ENCODE measurements around the gene SNPH.

Gene SNPH

DNA sequence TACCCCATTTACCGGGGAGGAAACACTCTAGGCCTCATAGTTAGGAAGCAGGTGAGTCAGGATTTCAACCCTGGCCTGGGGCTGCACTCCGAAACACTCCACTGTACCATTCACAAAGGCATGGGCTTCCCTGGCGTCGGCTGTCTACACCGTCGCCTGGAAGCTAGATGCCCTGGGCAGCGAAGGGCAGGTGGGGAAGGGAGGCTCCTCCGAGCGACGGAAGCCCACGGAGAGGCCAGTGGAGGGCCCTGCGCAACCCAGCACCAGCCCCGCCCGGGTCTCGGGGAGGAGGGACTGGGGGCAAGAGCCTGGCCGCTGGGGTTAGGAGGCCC is 46.8 kb downstream of the SNPH start:
- no peak for TF ChIP-seq EZH2phosphoT487 (IDR thresholded peaks at IDR 0.05; ENCODE audit: borderline replicate concordance)
- TF ChIP-seq, protein P1, sequence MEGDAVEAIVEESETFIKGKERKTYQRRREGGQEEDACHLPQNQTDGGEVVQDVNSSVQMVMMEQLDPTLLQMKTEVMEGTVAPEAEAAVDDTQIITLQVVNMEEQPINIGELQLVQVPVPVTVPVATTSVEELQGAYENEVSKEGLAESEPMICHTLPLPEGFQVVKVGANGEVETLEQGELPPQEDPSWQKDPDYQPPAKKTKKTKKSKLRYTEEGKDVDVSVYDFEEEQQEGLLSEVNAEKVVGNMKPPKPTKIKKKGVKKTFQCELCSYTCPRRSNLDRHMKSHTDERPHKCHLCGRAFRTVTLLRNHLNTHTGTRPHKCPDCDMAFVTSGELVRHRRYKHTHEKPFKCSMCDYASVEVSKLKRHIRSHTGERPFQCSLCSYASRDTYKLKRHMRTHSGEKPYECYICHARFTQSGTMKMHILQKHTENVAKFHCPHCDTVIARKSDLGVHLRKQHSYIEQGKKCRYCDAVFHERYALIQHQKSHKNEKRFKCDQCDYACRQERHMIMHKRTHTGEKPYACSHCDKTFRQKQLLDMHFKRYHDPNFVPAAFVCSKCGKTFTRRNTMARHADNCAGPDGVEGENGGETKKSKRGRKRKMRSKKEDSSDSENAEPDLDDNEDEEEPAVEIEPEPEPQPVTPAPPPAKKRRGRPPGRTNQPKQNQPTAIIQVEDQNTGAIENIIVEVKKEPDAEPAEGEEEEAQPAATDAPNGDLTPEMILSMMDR (conservative IDR thresholded peaks at IDR 0.05; ENCODE audit: low read length), result no peak
- Histone ChIP-seq H3K4me2 (ENCODE audit: low read depth, low read length, poor library complexity, severe bottlenecking) (no peak overlapping the region), H3K9ac (ENCODE audit: low read depth, low read length, poor library complexity, severe bottlenecking) (no peak overlapping the region)

DNA sequence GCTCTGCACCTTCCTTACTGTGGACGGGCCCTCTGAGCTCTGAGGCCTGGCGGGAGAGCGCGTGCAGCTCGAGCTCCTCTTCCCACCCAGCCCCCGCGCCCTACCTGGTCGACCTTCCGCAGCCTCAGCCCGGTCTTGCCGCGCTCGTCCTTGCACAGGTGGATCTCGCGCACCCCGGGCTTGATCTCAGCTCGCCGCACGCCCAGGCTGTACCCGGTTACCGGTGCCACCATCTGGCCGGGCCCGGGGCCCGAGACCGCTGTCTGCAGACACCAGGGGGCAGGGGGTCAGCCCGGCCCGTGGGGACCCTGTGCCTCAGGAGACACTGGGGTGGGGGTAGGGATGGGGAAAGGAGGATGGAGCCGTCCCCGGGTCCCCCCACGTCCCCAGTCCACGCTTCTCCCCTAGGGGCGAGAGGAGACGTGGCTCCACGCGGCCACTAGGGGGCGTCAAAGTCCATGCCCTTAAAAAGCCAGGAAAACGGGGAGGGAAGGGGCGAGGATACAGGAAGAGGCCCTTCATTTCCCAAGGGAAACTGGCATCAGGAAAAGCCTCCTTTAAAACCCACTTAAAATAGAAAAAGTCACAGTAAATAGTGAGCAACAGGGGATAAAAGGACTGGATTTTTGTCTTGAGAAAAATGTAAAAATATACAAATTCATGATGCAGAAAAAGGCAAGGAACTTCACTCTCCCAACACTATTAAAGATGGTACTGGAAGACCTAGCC is 47.3 kb downstream of the SNPH start:
- no peaks in the 10 kb centered on the region for H3F3A ChIP-seq (ENCODE audit: low read depth)
- H3K27me3 ChIP-seq (ENCODE audit: insufficient read depth, low read length, poor library complexity, severe bottlenecking), result no peaks in the 10 kb centered on the region
- H4K20me1 ChIP-seq (ENCODE audit: insufficient read depth, low read length, poor library complexity, severe bottlenecking), result no peaks in the 10 kb centered on the region
- peak overlapping the region; percentile 5 for H3K4me3 ChIP-seq (ENCODE audit: low read length, poor library complexity, severe bottlenecking)
- H3K4me1 ChIP-seq (ENCODE audit: insufficient read depth, low read length, poor library complexity, severe bottlenecking), result peaks cover 5% of the 10 kb centered on the region
- no peaks in the 10 kb centered on the region for H3K9me3 ChIP-seq (ENCODE audit: insufficient read depth, low read depth, low read length)
- peak overlapping the region; percentile 81 for H2AFZ ChIP-seq (ENCODE audit: low read length)
- TF ChIP-seq EZH2phosphoT487 (IDR thresholded peaks at IDR 0.05; ENCODE audit: borderline replicate concordance), result no peak
- TF ChIP-seq, protein P1 (conservative IDR thresholded peaks at IDR 0.05; ENCODE audit: low read length), result peak; percentile 98
- H3K4me2 ChIP-seq (ENCODE audit: low read depth, low read length, poor library complexity, severe bottlenecking), result peak overlapping the region; percentile 34
- no peaks in the 10 kb centered on the region for H3K36me3 ChIP-seq (ENCODE audit: insufficient read depth, low read length)
- no peaks in the 10 kb centered on the region for H3K9me2 ChIP-seq (replicated peaks; ENCODE audit: low read depth, low read length)
- no peaks in the 10 kb centered on the region for H3K79me2 ChIP-seq (ENCODE audit: insufficient read depth, low read length)
- H3K9ac ChIP-seq (ENCODE audit: low read depth, low read length, poor library complexity, severe bottlenecking), result no peak overlapping the region

More for the DNA sequence above, 46.8 kb downstream of the SNPH start:
- no peaks in the 10 kb centered on the region for H3K9me3 ChIP-seq (ENCODE audit: insufficient read depth, low read depth, low read length)
- H3K27me3 ChIP-seq (ENCODE audit: insufficient read depth, low read length, poor library complexity, severe bottlenecking), result no peaks in the 10 kb centered on the region
- no peaks in the 10 kb centered on the region for H3F3A ChIP-seq (ENCODE audit: low read depth)
- no peaks in the 10 kb centered on the region for H3K9me2 ChIP-seq (replicated peaks; ENCODE audit: low read depth, low read length)
- no peak overlapping the region for H3K4me3 ChIP-seq (ENCODE audit: low read length, poor library complexity, severe bottlenecking)
- H2AFZ ChIP-seq (ENCODE audit: low read length), result no peak overlapping the region
- H3K4me1 ChIP-seq (ENCODE audit: insufficient read depth, low read length, poor library complexity, severe bottlenecking), result peaks cover 5% of the 10 kb centered on the region
- H3K36me3 ChIP-seq (ENCODE audit: insufficient read depth, low read length), result no peaks in the 10 kb centered on the region
- no peaks in the 10 kb centered on the region for H4K20me1 ChIP-seq (ENCODE audit: insufficient read depth, low read length, poor library complexity, severe bottlenecking)
- H3K79me2 ChIP-seq (ENCODE audit: insufficient read depth, low read length), result no peaks in the 10 kb centered on the region

DNA sequence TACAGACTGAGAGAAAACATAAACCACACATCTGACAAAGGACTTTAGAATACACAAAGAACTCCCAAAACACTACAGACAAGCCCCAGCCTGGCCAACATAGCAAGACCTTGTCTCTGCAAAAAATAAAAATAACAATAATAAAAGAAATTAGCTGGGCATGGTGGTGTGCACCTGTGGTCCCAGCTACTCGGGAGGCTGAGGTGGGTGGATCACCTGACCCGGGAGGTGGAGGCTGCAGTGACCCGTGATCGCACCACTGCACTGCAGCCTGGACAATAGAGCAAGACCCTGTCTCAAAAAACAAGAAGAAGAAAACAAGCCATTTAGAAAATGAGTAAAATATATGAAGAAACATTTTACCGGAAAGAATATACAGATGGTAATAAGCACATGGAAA is 49.7 kb downstream of the SNPH start:
- no peak overlapping the region for H3K4me2 ChIP-seq (ENCODE audit: low read depth, low read length, poor library complexity, severe bottlenecking)
- H3F3A ChIP-seq (ENCODE audit: low read depth), result no peaks in the 10 kb centered on the region
- H3K9me2 ChIP-seq (replicated peaks; ENCODE audit: low read depth, low read length), result no peaks in the 10 kb centered on the region
- H4K20me1 ChIP-seq (ENCODE audit: insufficient read depth, low read length, poor library complexity, severe bottlenecking), result no peaks in the 10 kb centered on the region
- H3K27me3 ChIP-seq (ENCODE audit: insufficient read depth, low read length, poor library complexity, severe bottlenecking), result no peaks in the 10 kb centered on the region
- H3K9me3 ChIP-seq (ENCODE audit: insufficient read depth, low read depth, low read length), result no peaks in the 10 kb centered on the region
- H3K79me2 ChIP-seq (ENCODE audit: insufficient read depth, low read length), result no peaks in the 10 kb centered on the region
- TF ChIP-seq, protein P1 (conservative IDR thresholded peaks at IDR 0.05; ENCODE audit: low read length), result no peak
- TF ChIP-seq EZH2phosphoT487 (IDR thresholded peaks at IDR 0.05; ENCODE audit: borderline replicate concordance), result no peak
- no peaks in the 10 kb centered on the region for H3K36me3 ChIP-seq (ENCODE audit: insufficient read depth, low read length)
- no peak overlapping the region for H2AFZ ChIP-seq (ENCODE audit: low read length)
- peaks cover 5% of the 10 kb centered on the region for H3K4me1 ChIP-seq (ENCODE audit: insufficient read depth, low read length, poor library complexity, severe bottlenecking)
- H3K4me3 ChIP-seq (ENCODE audit: low read length, poor library complexity, severe bottlenecking), result no peak overlapping the region
- H3K9ac ChIP-seq (ENCODE audit: low read depth, low read length, poor library complexity, severe bottlenecking), result no peak overlapping the region
